GM12892 (cell line): ENCODE results near the gene ZFPM1.

Source experiments
- POLR2A ChIP-seq: IDR thresholded peaks from 2 replicates; pipeline ENCODE4 v1.6.1; 2011; ENCODE audit warnings: low read depth, low read length, control low read depth
- POLR2AphosphoS5 ChIP-seq: IDR thresholded peaks from 2 replicates; pipeline ENCODE4 v1.6.1; 2011; ENCODE audit warnings: low read depth, low read length, control low read depth

GRCh38 chr16:88507231-88507743 is 54.2 kb downstream of the ZFPM1 start:
- no peak for TF ChIP-seq POLR2A
- TF ChIP-seq POLR2AphosphoS5 = no peak
